ENCODE results near the gene KRTAP22-2. TPM values are rescaled to one million over a fixed set of nuclear protein-coding genes. Genes with fewer than 3 reads are reported as not detected.

The KRTAP22-2 gene
- total RNA-seq, 6 experiments from 2014 or later = not detected

DNA sequence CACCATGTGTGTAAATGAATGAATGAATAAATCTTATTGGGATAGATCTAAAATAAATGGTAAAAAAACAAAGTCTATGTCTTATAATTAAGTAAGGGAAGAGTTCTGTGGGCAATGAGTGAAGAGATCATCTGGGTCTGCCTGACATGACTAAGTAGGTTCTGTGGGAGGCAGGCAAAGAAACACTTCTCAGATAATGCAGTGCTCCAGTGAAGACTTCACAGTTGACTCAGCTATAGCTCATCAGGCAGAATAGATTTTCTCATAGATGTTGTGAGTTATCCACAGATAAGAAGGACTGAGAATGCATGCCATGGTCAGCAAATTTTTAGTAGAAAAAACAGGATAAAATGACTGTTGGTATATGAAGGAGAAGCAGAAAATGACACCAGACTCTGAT, 12.4 kb downstream of the KRTAP22-2 start:
- TF ChIP-seq, protein P1, sequence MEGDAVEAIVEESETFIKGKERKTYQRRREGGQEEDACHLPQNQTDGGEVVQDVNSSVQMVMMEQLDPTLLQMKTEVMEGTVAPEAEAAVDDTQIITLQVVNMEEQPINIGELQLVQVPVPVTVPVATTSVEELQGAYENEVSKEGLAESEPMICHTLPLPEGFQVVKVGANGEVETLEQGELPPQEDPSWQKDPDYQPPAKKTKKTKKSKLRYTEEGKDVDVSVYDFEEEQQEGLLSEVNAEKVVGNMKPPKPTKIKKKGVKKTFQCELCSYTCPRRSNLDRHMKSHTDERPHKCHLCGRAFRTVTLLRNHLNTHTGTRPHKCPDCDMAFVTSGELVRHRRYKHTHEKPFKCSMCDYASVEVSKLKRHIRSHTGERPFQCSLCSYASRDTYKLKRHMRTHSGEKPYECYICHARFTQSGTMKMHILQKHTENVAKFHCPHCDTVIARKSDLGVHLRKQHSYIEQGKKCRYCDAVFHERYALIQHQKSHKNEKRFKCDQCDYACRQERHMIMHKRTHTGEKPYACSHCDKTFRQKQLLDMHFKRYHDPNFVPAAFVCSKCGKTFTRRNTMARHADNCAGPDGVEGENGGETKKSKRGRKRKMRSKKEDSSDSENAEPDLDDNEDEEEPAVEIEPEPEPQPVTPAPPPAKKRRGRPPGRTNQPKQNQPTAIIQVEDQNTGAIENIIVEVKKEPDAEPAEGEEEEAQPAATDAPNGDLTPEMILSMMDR (IDR thresholded peaks at IDR 0.05) = no peak
- H3K9me3 Mint-ChIP-seq = peaks cover 26% of the 10 kb centered on the region
- no peaks in the 10 kb centered on the region for H3K27me3 Mint-ChIP-seq (ENCODE audit: insufficient read depth)
- H3K27ac Mint-ChIP-seq = no peak overlapping the region
- no peak overlapping the region for H3K4me3 Mint-ChIP-seq
- H3K4me1 Mint-ChIP-seq (ENCODE audit: low read depth) = no peaks in the 10 kb centered on the region
- no peak for DNase-seq
- H3K36me3 Mint-ChIP-seq (ENCODE audit: low read depth) = peaks cover 4% of the 10 kb centered on the region; the same call in 1 of the 2 replicates

DNA sequence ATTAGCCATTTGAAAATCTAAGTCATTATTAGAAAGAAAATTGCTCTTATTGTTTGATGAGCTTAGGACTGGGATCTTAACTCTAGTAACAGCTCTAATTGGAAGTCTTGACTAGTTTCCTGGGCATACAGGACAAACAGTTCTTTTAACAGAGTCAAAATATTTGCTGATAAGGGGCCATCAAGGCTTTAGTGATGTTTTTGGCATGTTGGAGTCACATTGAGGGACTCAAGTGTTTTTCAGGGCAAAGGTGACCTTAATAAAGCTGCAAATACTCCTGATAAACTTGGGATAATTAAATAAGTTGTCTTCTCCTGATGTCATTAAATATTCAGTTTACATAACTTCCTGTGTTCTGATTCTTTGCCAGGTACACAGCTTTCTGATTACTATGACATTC, 22.6 kb downstream of the KRTAP22-2 start:
- Mint-ChIP-seq H3K4me3 (no peak overlapping the region), H3K27ac (no peak overlapping the region), H3K4me1 (ENCODE audit: low read depth) (no peaks in the 10 kb centered on the region), H3K36me3 (ENCODE audit: low read depth) (no peaks in the 10 kb centered on the region), H3K9me3 (peaks cover 41% of the 10 kb centered on the region), H3K27me3 (ENCODE audit: insufficient read depth) (no peaks in the 10 kb centered on the region)
- TF ChIP-seq, protein P1 (IDR thresholded peaks at IDR 0.05) = no peak
- DNase-seq = no peak

DNA sequence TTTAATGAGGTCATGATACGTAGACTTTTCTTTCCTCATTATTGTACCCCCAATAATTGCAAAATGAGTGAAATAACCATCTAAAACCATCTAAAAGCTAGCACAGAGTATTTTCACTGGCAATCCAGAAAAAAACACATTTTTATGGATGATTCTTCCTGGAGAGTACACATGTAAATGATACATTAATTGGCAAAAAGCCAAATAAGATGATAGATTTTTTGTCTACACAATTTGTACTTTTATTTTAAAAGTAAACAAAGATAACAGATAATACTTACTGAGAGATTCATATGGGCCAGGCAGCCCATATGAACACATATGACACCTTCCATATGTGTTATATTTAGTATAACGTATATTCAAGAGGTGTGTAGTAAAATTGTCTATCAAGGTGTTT, 26.6 kb downstream of the KRTAP22-2 start:
- H3K4me3 Mint-ChIP-seq = no peak overlapping the region
- no peaks in the 10 kb centered on the region for H3K27me3 Mint-ChIP-seq (ENCODE audit: insufficient read depth)
- peaks cover 50% of the 10 kb centered on the region for H3K9me3 Mint-ChIP-seq
- H3K36me3 Mint-ChIP-seq (ENCODE audit: low read depth) = no peaks in the 10 kb centered on the region
- no peaks in the 10 kb centered on the region for H3K4me1 Mint-ChIP-seq (ENCODE audit: low read depth)
- TF ChIP-seq, protein P1 (IDR thresholded peaks at IDR 0.05) = no peak
- DNase-seq = no peak
- no peak overlapping the region for H3K27ac Mint-ChIP-seq

DNA sequence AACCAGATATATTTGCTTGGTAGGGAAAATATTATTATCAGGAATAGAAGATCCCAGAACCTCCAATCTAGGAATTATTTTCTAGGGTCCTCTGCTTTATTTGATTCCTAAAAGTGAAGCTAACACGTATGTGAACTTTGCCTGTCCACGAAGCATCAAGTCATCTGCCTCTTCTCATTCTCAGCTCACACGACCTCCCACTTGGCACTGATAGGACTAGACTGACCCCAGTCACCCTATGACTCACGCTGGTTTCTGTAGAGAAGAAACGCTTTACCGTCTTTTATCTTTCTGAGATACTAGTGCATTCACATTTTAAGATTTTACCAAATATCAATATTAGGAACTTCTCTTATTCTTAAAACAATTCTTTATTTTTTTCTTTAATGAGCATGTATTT, 27.1 kb downstream of the KRTAP22-2 start:
- TF ChIP-seq, protein P1 (IDR thresholded peaks at IDR 0.05) = no peak
- H3K36me3 Mint-ChIP-seq (ENCODE audit: low read depth) = no peaks in the 10 kb centered on the region

DNA sequence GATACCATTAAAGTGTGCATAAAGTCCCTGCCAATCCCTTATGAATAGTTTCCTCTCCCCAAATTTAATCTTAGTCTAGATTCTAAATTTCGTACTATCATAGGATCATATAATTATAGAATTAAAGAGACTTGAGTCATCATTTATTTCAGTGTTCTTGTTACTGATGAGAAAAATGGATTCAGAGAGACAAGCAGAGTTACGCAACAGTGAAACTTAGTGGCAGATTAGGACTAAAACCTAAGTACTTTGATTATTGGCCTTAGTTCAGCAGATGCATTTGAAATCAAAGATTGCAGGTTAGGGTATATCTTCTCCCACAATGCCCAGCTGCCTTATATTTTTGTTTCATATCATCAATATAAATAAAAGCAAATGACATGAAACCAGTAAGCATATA, 28.2 kb downstream of the KRTAP22-2 start:
- H3K27ac Mint-ChIP-seq = no peak overlapping the region
- no peaks in the 10 kb centered on the region for H3K4me1 Mint-ChIP-seq (ENCODE audit: low read depth)
- peaks cover 52% of the 10 kb centered on the region for H3K9me3 Mint-ChIP-seq
- no peak overlapping the region for H3K4me3 Mint-ChIP-seq
- TF ChIP-seq, protein P1 (IDR thresholded peaks at IDR 0.05) = no peak
- DNase-seq = no peak
- no peaks in the 10 kb centered on the region for H3K36me3 Mint-ChIP-seq (ENCODE audit: low read depth)
- H3K27me3 Mint-ChIP-seq (ENCODE audit: insufficient read depth) = no peaks in the 10 kb centered on the region

More for the DNA sequence above, 27.1 kb downstream of the KRTAP22-2 start:
- Mint-ChIP-seq H3K4me3 (no peak overlapping the region), H3K9me3 (peaks cover 50% of the 10 kb centered on the region), H3K27me3 (ENCODE audit: insufficient read depth) (no peaks in the 10 kb centered on the region), H3K4me1 (ENCODE audit: low read depth) (no peaks in the 10 kb centered on the region), H3K27ac (no peak overlapping the region)
- DNase-seq = no peak
